ENCODE data around the gene CEMIP2. TPM values are rescaled to one million over a fixed set of nuclear protein-coding genes. Genes with fewer than 3 reads are reported as not detected.
A peak's percentile ranks its signal among the peaks of the same experiment; 100 is the strongest.

CEMIP2 gene
- total RNA-seq, 1 experiment from 2014 or later = 14.8 TPM

- no peak overlapping the region for H3K4me3 ChIP-seq (ENCODE audit: low read depth in 2 of 2, low read length in 2 of 2)
- H3K9me3 ChIP-seq (ENCODE audit: control insufficient read depth, insufficient read depth, low read depth, low read length) = no peaks in the 10 kb centered on the region
- no peak overlapping the region for H3K27ac ChIP-seq (ENCODE audit: low read length)
- intact Hi-C loops (cut with micrococcal nuclease; ENCODE audit: unreplicated experiment) = loop anchor here (10.0 kb wide), 1 partner anchor 157 kb away; no protein-coding TSS in a partner anchor
- peaks cover 27% of the 10 kb centered on the region for H3K4me1 ChIP-seq (ENCODE audit: control insufficient read depth, insufficient read depth, low read length)
- ChIA-PET POLR2A (no interaction called here), CTCF (no interaction called here)
- DNase-seq (ENCODE audit: low read depth, low spot score) (no peak), ATAC-seq (no peak)
- BruUV-seq (replicated peaks) = no TSS peak
- H3K36me3 ChIP-seq (ENCODE audit: control insufficient read depth, insufficient read depth, low read length) = no peaks in the 10 kb centered on the region
- H3K27me3 ChIP-seq (ENCODE audit: control insufficient read depth, insufficient read depth, low read length) = no peaks in the 10 kb centered on the region
- peak; percentile 14; the same call in 1 of the 2 replicates for TF ChIP-seq CTCF (IDR thresholded peaks at IDR 0.05)
- no peak for TF ChIP-seq TCF7L2 (IDR thresholded peaks at IDR 0.05; ENCODE audit: low read depth, low read length)
- in situ Hi-C loops (cut with HindIII; ENCODE audit: low pct_unique_long_range_greater_than_20kb, low sequenced_read_pairs) = no loop called here
Measured at GRCh38 chr9:71761938-71762353, 6.4 kb downstream of the CEMIP2 start.

- in situ Hi-C loops (cut with HindIII; ENCODE audit: low pct_unique_long_range_greater_than_20kb, low sequenced_read_pairs) = no loop called here
- TF ChIP-seq TCF7L2 (IDR thresholded peaks at IDR 0.05; ENCODE audit: low read depth, low read length) (no peak), POLR2AphosphoS5 (IDR thresholded peaks at IDR 0.05; ENCODE audit: low read depth, low read length) (no peak), CTCF (IDR thresholded peaks at IDR 0.05) (no peak), REST (IDR thresholded peaks at IDR 0.05; ENCODE audit: insufficient read depth in 1 of 2, low read depth in 2 of 2, low read length in 1 of 2) (no peak), SIN3A (IDR thresholded peaks at IDR 0.05; ENCODE audit: borderline replicate concordance, insufficient read depth, low read depth, low read length) (no peak)
- DNase-seq (ENCODE audit: low read depth, low spot score) (no peak), ATAC-seq (no peak)
- ChIA-PET POLR2A (no interaction called here), CTCF (interaction anchor here (0.5 kb wide), 1 partner anchor 152 kb away, joined by 4 read pairs; no protein-coding TSS in a partner anchor)
- BruUV-seq (replicated peaks) = no TSS peak
- no peaks in the 10 kb centered on the region for H3K27me3 ChIP-seq (ENCODE audit: control insufficient read depth, insufficient read depth, low read length)
- H3K4me3 ChIP-seq (ENCODE audit: low read depth in 2 of 2, low read length in 2 of 2) = no peak overlapping the region
- H3K27ac ChIP-seq (ENCODE audit: low read length) = no peak overlapping the region
- no peaks in the 10 kb centered on the region for H3K36me3 ChIP-seq (ENCODE audit: control insufficient read depth, insufficient read depth, low read length)
- H3K4me1 ChIP-seq (ENCODE audit: control insufficient read depth, insufficient read depth, low read length) = peaks cover 22% of the 10 kb centered on the region
- intact Hi-C loops (cut with micrococcal nuclease; ENCODE audit: unreplicated experiment) = loop anchor here (10.0 kb wide), 1 partner anchor 156 kb away; no protein-coding TSS in a partner anchor
- no peaks in the 10 kb centered on the region for H3K9me3 ChIP-seq (ENCODE audit: control insufficient read depth, insufficient read depth, low read depth, low read length)
Measured at GRCh38 chr9:71760901-71761300, 7.4 kb downstream of the CEMIP2 start.

Measured in Panc1 (cell line).